Keratinocyte (primary cell): ENCODE measurements around the gene MFSD2A. TPM values are rescaled to one million over a fixed set of nuclear protein-coding genes. Genes with fewer than 3 reads are reported as not detected.

Experiments used
- DNase-seq: peaks from one replicate; pipeline ENCODE4 v3.0.0-alpha.2; 2011; ENCODE audit warnings: low read depth, missing footprints, low spot score
- FAIRE-seq: peaks from 2 replicates; lab custom pipeline; 2011; peaks lifted over from hg19 to GRCh38; lab: Jason Lieb, UNC
- H2AFZ ChIP-seq: 2 replicates; pipeline ENCODE4 v1.6.0; 2012; ENCODE audit warnings: low read length, control low read depth, inconsistent platforms; ENCODE audit not compliant: control insufficient read depth
- H3K27ac ChIP-seq: 2 replicates; pipeline ENCODE4 v1.5.1; 2011; ENCODE audit warnings: low read length; ENCODE audit not compliant: control insufficient read depth, insufficient read depth
- H3K27me3 ChIP-seq: 3 replicates; pipeline ENCODE4 v1.6.0; 2011; ENCODE audit warnings: low read length; ENCODE audit not compliant: control insufficient read depth, insufficient read depth; ENCODE audit errors: extremely low read depth
- H3K36me3 ChIP-seq, 2 experiments: 2 replicates in 1 of 2; 3 replicates in 1 of 2; pipeline ENCODE4 v1.5.1; 2011; ENCODE audit warnings: low read length in 2 of 2, mild to moderate bottlenecking in 1 of 2; ENCODE audit not compliant: control insufficient read depth in 2 of 2, insufficient read depth in 2 of 2; ENCODE audit errors: extremely low read depth in 1 of 2
- H3K4me1 ChIP-seq: 3 replicates; pipeline ENCODE4 v1.5.1; 2011; ENCODE audit warnings: low read length; ENCODE audit not compliant: control insufficient read depth, insufficient read depth; ENCODE audit errors: extremely low read depth
- H3K4me2 ChIP-seq: 3 replicates; pipeline ENCODE4 v1.6.0; 2011; ENCODE audit warnings: low read depth, low read length; ENCODE audit not compliant: control insufficient read depth, insufficient read depth; ENCODE audit errors: extremely low read depth
- H3K4me3 ChIP-seq, 3 experiments: fragments of 200-600 bp in 1 of 3; sonication (generic) in 1 of 3; 2 replicates in 2 of 3; 3 replicates in 1 of 3; pipeline ENCODE4 v1.5.1; 2011 to 2016; ENCODE audit warnings: low read length in 3 of 3, mild to moderate bottlenecking in 3 of 3, control low read depth in 2 of 3, inconsistent platforms in 1 of 3, low read depth in 1 of 3, mixed read lengths in 1 of 3, mixed run types in 1 of 3, moderate library complexity in 1 of 3; ENCODE audit not compliant: control insufficient read depth in 2 of 3, insufficient read depth in 2 of 3; ENCODE audit errors: extremely low read depth in 1 of 3
- H3K79me2 ChIP-seq: 2 replicates; pipeline ENCODE4 v1.6.0; 2012; ENCODE audit warnings: low read length; ENCODE audit not compliant: control insufficient read depth, insufficient read depth
- H3K9ac ChIP-seq: 3 replicates; pipeline ENCODE4 v1.6.0; 2011; ENCODE audit warnings: low read length; ENCODE audit not compliant: control insufficient read depth, insufficient read depth; ENCODE audit errors: extremely low read depth
- H3K9me1 ChIP-seq: 3 replicates; pipeline ENCODE4 v1.6.0; 2011; ENCODE audit warnings: low read length; ENCODE audit not compliant: control insufficient read depth, insufficient read depth; ENCODE audit errors: extremely low read depth
- H3K9me3 ChIP-seq: 2 replicates; pipeline ENCODE4 v1.5.1; 2012; ENCODE audit warnings: low read depth, low read length; ENCODE audit not compliant: control insufficient read depth
- H4K20me1 ChIP-seq: 3 replicates; pipeline ENCODE4 v1.6.0; 2011; ENCODE audit warnings: low read length; ENCODE audit not compliant: control insufficient read depth, insufficient read depth; ENCODE audit errors: extremely low read depth
- CTCF ChIP-seq, 3 experiments: IDR thresholded peaks in 1 of 3; conservative IDR thresholded peaks in 1 of 3; optimal IDR thresholded peaks in 1 of 3; 2 replicates in 2 of 3; 3 replicates in 1 of 3; pipeline versions ENCODE3 to v1.5.1; 2011; ENCODE audit warnings: low read length in 3 of 3, mild to moderate bottlenecking in 3 of 3, moderate library complexity in 2 of 3, control low read depth in 1 of 3, inconsistent platforms in 1 of 3; ENCODE audit not compliant: insufficient read depth in 2 of 3; ENCODE audit errors: extremely low read depth in 1 of 3
- EZH2 ChIP-seq: IDR thresholded peaks from one replicate; pipeline ENCODE4 v1.6.1; 2012; ENCODE audit warnings: inconsistent platforms, mild to moderate bottlenecking, low read length, moderate library complexity
- dilution Hi-C: fragments of 300-500 bp; cut with MboI; formaldehyde crosslinking; loops from one replicate; pipeline ENCODE4 v1.7.0; 2020; ENCODE audit warnings: low sequenced_read_pairs; ENCODE audit not compliant: extremely low pct_ligation_motif_present
- polyA plus RNA-seq, 5 experiments: library from polyadenylated mRNA; depleted of rRNA in 3 of 5; stranded (reverse) in 3 of 5; stranded (forward) in 1 of 5; unstranded in 1 of 5; fragments of >200 nt; gene quantifications; 1 replicate in 1 of 5; 2 replicates in 3 of 5; 3 replicates in 1 of 5; pipeline versions ENCODE4 v1.2.1 to v1.2.3, GENCODE V29; 2011 to 2012; ENCODE audit warnings: missing spikeins in 2 of 5, low read depth in 1 of 5, low replicate concordance in 1 of 5

MFSD2A gene
- polyA plus RNA-seq, 1 donor (not counting 4 experiments of a cell fraction or from before 2014, with no cell fraction given): 50.1 TPM

- H3K27ac ChIP-seq: no peak overlapping the region
- TF ChIP-seq EZH2 (no peak), CTCF (optimal IDR thresholded peaks at IDR 0.05 in 1 of 3, IDR thresholded peaks at IDR 0.05 in 1 of 3, conservative IDR thresholded peaks at IDR 0.05 in 1 of 3; ENCODE audit: extremely low read depth in 1 of 3, insufficient read depth in 2 of 3, low read length in 3 of 3) (no peak)
- no peaks in the 10 kb centered on the region for H3K79me2 ChIP-seq
- H3K9me1 ChIP-seq: no peaks in the 10 kb centered on the region
- H4K20me1 ChIP-seq: no peaks in the 10 kb centered on the region
- H2AFZ ChIP-seq: no peak overlapping the region
- no peaks in the 10 kb centered on the region for H3K36me3 ChIP-seq
- no peaks in the 10 kb centered on the region for H3K27me3 ChIP-seq
- H3K9ac ChIP-seq: no peak overlapping the region
- no peak overlapping the region for H3K4me3 ChIP-seq
- no peak for DNase-seq
- dilution Hi-C loops: no loop called here
- H3K4me2 ChIP-seq: no peak overlapping the region
- peaks cover 9% of the 10 kb centered on the region for H3K4me1 ChIP-seq
- no peaks in the 10 kb centered on the region for H3K9me3 ChIP-seq
- no peak for FAIRE-seq
Measured at GRCh38 chr1:39995973-39996393, 41.0 kb downstream of the MFSD2A start.

GRCh38 chr1:39996396-39997004 lies 41.6 kb downstream of the MFSD2A start:
- TF ChIP-seq EZH2 (no peak), CTCF (optimal IDR thresholded peaks at IDR 0.05 in 1 of 3, IDR thresholded peaks at IDR 0.05 in 1 of 3, conservative IDR thresholded peaks at IDR 0.05 in 1 of 3; ENCODE audit: extremely low read depth in 1 of 3, insufficient read depth in 2 of 3, low read length in 3 of 3) (no peak)
- Histone ChIP-seq H3K36me3 (no peaks in the 10 kb centered on the region), H3K9ac (no peak overlapping the region), H3K4me1 (peaks cover 9% of the 10 kb centered on the region), H3K9me1 (no peaks in the 10 kb centered on the region), H3K4me3 (no peak overlapping the region), H3K27ac (no peak overlapping the region), H3K79me2 (no peaks in the 10 kb centered on the region), H2AFZ (no peak overlapping the region), H3K4me2 (no peak overlapping the region), H3K9me3 (no peaks in the 10 kb centered on the region), H4K20me1 (no peaks in the 10 kb centered on the region), H3K27me3 (no peaks in the 10 kb centered on the region)
- dilution Hi-C loops: no loop called here
- DNase-seq (no peak), FAIRE-seq (no peak)
